HG02970 (cell line): ENCODE data around the gene FAM162A.

Experiments
- ATAC-seq: cut with Tn5 transposase; IDR thresholded peaks from one replicate; pipeline ENCODE4 v1.9.1; 2021; ENCODE audit warnings: mild to moderate bottlenecking, moderate library complexity, moderate number of reproducible peaks; ENCODE audit not compliant: unreplicated experiment, low FRiP score

The FAM162A gene

DNA sequence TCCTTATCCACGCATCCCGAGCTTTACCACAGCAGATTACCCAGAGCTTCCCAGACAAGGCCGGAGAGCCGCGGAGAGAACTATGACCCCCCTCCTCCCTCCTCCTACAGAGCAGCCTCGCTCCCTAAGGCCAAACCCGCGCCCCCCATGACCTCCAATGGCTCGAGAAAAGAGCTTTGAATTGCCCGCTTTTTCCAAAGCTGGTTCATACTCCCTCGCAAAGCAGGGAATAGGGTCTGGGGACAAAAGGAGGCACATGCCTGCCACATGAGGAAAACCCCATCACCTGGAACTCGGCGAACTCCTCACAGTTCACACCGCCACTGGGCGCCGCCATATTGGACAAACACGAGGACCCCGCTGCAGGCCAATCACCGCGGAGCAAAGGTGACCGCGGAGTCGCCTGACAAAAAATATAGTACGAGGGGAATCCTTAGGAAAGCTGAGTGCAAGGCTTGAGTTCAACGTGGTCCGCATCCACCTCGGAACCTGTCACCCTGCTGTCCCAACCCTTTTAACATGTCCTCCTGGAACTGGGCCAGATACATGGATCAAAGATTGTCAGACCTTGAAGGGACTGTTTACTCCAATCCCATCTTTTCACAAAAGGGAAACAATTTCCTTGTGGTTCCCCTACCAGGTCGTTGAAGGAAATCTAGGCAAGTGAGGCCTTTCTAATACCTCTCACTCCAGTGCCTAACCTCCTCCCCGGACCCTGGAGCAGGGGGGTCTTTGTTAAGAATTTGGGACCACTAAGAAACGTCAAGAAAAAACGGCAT is 905 bp upstream of the FAM162A start, which contains the start of gene MIX23:
Gene MIX23 (minus strand): TSS at position 344 of the 779 bp plus-strand sequence. CDS start 7 bp downstream, at position 337.
- no peak for ATAC-seq

DNA sequence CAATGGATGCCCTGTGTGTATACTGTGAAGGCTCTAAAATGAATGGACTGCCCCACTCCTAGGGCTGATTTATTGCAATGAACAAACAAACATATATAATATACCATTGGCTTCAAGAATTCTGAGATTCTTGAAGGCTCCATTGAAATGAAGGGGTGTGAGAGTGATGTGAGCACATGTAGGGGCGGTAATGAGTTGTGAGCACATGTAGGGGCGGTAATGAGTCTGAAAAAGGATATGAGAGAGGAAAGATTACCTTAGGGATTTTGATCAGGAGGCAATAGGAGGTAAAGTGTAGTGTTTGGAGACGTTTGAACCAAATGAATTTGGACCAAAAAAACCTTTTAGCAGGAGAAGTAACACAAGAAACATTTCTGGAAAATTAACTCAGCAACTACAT is 3.7 kb downstream of the FAM162A start:
- ATAC-seq, result no peak

DNA sequence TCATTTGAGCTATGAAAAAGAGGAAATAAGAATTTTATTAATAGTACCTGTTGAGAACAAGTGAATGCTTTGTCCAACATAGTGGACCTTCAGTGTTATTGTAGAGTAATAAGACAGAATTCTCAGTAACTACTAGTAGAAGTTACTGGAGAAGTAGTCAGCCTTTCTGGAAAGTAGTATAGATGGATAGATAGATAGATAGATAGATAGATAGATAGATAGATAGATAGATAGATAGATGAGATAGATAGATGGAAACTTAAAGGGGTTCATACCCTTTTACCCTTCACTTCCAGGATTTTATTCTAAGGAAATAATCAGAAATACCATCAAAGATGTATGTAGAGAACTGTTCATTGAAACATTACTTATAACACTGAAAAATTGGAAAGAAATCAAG is 5.2 kb downstream of the FAM162A start:
- ATAC-seq, result no peak

DNA sequence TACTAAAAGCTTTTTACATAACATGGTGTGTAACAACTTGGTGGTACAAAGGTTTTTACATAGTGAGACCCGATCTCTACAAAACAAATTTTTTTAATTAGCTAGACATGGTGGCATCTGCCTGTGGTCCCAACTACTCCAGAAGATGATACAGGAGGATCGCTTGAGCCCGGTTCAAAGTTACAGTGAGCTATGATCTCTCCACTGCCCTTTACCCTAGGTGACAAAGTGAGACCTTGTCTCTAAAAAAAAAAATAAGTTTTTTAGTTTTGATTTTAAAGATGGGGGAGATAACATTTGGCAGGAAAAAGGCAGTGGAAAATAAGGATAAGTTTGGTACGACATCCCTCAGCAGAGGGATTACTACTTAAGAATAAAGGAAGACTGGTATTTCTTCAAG is 5.9 kb downstream of the FAM162A start:
- no peak for ATAC-seq

DNA sequence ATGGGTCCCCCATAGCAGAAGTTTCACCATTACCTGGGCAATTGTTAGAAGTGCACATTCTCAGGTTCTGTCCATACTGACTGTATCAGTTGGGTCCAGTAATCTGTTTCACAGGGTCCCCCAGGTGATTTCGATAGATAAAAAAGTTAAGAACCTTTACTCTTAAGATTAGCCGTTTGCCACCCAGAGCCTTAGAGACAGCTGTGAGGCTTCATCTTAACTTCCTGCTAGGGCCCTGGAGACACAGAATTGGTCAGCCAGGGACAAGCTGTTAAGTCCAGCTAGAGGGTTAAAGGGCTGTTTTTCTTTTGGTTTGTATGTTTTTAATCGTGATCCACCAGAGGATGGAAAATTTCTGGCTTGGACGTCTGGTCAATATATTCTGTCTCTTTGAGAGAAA is 6.7 kb downstream of the FAM162A start:
- no peak for ATAC-seq

DNA sequence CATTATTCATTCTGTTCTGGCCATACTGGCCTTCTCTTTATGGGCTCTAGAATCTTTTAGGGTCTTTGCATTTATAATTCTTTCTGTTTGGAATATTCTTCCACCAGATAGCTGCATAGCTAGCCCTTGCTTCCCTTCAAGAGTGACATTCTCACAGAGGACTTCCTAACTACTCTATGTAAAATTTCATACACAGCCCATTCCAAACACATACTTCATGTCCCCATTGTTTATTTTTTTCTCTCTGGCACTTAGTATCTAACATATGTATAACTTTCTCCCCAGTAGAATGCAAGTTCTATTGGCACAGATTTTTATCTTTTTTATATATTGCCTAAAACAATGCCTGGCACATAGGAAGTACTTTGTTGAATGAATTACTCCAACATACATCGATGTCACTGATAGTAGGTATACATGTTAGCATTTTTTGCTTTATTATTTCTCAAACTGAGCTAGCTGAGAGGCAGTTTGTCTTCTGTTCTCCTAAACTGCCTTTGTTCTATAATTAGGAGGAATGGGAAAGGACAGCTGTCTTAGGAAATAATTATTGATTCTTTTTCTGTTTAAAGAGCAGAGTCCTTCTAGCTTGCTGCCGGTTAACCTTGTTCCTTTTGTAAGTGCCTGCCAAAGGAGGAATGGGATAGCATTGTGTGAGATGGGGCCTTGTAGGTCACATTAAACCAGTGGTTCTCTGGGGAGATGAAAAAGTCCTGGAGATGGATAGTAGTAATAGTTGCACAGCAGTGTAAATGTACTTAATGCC is 7.9 kb downstream of the FAM162A start:
- no peak for ATAC-seq

DNA sequence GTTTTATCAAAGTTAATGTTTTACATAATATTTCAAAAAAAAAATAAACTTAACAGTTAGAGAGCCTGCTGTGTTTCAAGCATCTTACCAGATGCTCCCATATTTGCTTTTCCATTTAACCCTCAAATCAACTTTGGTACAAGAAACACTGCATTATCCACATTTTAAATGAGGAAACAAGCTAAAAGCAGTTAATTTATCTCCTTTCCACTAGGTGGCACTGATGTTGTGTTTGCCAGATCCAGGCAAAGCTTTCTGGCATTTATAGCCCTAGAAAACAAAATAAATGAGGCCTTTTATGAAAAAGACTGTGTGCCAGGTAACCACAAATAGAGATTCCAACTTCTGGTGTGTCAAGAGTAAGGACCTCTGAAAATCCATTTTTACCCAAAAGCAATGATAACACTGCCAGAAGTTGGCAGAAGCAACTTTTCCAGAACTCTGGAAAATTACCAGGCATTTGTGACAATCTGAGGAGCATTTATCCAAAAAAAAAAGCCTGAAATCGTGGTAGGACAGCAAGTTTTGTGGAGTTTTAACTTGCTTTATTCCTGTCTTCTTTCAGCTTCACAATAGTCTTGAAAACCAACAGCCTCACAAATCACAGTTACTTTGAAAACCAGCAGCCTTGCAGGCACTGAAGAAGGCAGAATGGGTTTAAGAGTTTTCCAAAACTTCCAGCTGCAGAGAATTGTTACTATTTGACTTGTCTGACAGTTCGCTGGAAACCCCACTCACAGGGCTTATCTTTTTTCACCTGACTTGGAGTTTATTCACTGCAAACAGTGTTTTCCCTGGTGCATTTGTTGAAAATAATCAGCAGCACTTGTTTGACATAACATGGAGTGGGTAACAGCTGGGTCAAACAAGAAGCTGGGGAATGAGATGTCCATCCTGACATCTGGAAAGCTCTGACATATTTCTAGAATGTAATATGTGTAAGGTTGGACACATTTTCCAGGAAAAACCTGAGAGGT is 9.2 kb downstream of the FAM162A start:
- ATAC-seq, result no peak

DNA sequence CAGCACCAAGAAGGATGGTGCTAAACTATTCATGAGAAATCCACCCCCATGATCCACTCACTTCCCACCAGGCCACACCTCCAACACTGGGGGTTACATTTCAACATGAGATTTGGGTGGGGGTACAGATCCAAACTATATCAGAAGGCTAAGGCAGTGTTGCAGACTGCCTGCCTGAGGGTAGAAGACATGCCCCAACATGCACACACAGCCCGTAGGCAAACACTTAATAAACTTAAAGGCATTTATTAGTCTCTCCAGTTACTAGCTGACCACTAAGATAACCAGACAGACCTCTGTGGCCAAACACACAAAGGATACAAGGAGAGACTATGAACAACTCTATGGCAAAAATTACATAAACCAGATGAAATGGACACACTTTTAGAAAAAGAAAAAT is 10.2 kb downstream of the FAM162A start:
- ATAC-seq, result no peak

DNA sequence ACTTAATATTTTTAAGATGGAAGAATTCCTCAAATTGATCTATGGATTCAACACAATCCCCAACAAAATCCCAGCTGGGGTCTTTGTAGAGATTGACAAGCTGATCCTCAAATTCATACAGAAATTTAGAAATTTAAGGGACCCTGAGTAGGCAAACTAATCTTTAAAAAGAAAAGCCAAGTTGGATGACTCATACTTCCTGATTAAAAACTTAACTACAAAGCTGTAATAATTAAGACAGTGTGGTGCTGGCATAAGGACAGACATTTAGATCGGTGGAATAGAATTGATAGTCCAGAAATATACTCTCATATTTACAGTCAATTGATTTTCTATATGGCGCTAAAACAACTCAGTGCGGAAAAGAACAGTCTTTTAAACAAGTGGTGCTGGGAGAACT is 11.6 kb downstream of the FAM162A start:
- no peak for ATAC-seq

DNA sequence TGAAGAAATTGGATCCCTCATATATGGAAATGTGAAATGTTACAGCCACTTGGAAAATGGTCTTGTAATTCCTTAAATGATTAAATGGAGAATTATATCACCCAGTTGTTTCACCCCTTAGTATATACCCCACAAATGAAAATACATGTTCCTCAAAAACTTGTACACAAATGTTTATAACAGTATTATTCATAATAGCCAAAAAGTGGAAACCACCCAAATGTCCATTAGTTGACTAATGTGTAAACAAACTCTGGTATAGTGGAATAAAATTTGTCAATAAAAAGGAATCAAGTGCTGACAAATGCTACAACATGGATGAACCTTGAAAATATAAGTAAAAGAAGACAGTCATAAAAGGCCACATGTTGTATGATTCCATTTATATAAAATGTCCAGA is 12.5 kb downstream of the FAM162A start:
- no peak for ATAC-seq

DNA sequence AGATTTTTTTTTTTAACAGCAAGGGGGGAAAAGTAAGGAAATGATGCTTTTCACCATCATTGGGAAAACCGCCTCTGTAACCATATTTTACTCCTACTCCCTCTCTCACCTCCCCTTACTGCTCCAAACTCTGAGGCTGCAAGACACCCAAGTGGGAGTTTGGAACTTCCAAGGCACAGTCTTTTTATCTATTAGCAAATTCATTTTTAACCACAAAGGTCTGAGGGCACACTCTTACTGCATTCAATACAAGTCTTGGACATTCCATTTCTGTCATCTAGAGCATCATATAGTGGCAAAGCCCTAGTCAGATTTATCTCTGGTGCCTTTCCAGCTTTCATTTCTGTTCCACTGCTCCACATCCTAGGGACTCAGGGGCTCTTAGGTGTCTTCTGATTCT is 13.2 kb downstream of the FAM162A start:
- no peak for ATAC-seq

DNA sequence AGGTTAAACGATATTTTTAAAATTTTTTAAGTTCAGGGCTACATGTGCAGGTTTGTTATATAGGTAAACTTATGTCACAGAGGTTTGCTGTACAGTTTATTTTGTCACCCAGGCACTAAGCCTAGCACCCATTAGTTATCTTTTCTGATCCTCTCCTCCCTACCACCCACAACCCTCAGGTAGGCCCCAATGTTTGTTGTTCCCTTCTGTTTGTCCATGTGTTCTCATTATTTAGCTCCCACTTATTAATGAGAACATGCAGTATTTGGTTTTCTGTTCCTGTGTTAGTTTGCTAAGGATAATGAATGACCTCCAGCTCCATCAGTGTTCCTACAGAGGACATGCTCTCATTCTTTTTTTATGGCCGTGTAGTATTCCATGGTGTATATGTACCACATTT is 14.9 kb downstream of the FAM162A start:
- no peak for ATAC-seq

DNA sequence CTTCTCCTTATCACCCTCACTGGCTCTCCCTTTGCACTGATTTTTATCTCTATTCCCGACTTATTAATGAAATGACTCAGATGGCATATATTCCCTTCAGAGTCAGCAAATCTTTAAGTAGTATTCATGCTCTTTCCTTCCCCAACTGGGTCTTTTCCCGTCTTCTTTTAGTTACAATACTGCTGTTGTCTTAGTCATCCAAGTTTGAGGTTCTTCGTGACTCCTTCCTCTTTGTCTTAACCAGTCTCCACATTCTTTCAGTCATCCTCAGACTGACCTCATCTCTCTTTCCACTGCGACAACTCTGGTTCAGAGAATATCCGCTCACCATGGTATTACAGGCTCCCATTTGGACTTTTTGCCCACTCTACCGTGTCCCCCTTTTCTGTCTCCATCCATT is 19.5 kb downstream of the FAM162A start:
- no peak for ATAC-seq

DNA sequence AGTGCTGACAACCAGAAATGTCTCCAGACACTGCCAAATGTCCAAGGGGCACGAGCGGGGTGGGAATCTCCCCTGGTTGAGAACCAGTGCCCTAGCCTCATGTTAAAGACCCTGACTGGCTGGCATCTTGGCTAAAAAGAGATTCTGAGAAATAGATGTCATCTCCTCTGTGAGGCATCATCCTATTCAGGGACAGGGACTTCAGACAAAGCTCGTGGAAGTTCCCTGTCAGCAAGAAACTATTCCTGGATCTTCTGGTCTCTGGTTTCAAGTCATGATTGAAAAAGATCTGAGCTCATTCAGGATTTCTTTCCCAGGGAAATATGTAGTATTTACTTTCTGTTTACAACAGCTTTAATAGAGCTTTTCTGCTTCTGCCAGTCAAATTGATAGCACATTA is 21.0 kb downstream of the FAM162A start:
- no peak for ATAC-seq

DNA sequence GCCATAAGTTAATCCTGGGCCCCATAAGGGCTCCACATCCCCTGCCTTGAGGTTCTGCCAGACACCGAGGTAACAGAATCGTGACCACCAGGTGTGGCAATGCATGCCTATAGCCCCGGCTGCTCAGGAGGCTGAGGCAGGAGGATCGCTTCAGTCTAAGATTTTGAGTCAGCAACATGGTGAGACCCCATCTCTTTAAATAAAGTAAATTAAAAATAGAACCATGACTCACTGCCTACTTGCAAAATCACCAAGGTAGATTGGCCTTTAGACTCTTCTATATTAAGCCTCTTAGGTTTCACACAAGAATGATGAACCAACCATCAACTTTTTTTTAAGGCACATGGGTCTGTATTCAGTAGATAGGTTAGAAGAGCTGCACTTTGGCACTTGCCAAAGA is 22.2 kb downstream of the FAM162A start:
- ATAC-seq, result no peak

DNA sequence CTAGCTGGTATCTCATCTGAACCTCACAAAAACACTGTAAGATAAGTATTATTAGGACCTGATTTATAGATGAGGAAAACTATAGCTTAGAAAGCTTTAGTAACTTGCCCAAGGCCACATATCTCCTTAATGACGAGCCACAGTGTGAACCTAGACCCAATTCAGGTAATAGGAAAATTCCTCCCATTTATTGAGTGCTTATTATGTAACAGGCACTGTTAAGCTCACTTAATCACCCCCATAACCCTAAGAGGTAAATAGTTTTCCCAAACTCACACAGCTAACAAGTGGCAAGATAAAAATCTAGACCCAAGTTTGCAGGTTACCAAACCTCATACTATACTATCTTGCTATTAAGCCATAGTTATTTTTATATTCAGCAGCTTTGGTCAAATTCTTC is 24.0 kb downstream of the FAM162A start:
- no peak for ATAC-seq

DNA sequence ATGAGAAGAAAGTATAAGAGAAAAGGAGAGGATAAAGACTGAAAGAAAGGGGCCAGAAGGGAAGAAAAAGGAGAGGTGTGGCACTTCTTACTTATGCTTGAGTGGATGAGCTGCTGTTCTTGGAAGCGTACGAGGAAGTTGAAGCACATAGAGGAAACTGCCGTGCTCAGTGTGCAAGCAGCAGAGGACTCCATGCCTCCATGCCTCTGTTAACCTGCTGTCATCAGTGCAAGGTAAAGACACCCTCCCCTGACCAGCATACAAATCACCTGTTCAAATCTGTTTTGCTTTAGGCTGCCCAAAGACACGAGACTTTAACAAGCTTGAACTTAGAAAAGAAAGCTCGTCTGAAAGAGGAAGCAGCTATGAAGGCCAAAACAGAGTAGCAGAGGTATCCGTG is 25.5 kb downstream of the FAM162A start:
- no peak for ATAC-seq

DNA sequence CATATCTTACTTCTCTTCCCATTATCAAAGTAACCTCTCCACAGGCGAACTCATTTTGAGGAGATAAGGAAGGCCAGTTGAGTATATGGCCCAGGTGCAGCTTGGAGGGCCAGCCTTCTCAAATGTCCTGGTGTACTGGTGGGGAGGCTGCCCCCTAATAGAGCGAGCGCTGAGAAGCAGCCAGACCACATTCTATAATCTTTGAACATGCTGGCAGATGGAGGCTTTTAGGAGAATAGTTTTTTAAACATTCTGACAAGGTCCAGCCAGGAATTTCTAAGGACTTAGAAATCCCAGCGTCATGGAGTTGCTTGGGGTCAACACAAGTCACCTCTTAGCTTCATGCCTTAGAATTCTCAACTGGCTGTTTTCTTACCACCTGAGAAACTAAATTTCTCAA is 26.1 kb downstream of the FAM162A start:
- no peak for ATAC-seq

DNA sequence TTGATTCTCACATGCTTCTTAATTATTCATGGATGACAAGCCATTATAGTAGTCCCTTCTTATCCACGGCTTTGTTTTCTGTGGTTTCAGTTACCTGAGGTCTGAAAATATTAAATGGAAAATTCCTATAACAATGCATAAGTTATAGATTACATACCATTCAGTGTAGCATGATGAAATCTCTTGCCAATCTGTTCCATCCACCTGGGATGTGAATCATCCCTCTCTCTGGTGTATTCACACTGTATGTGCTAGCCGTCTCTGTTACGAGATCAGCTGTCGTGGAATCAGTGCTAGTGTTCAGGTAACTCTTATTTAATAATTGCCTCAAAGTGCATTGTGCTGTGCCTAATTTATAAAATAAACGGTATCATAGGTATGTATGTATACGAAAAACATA is 26.7 kb downstream of the FAM162A start:
- no peak for ATAC-seq

DNA sequence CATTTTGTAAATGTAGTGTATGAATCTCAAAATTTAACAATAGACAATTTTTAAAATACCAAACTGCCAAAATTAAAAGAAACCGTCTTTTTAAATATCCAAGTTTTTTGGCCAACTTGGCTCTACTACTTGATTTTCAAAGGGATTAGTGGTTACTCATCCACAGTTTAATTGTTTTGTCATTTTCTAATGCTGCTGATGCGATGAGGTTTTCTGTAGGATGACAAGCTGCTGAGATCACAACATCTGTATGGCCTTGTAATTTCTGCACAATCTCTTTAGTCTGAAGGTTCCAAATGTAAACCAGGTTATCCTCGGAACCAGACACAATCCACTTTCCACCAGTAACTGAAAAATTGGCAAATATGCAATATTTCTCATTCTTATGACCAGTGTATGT is 30.4 kb downstream of the FAM162A start:
- ATAC-seq, result no peak
